HepG2 (cell line): ENCODE data around the gene PAPPA.

Experiments used
- CTCF ChIP-seq: sonication (generic); formaldehyde crosslinking; IDR thresholded peaks from 2 replicates; pipeline ENCODE4 v1.5.0; 2020; ENCODE audit warnings: mild to moderate bottlenecking, missing genetic modification reagents, moderate library complexity
- POLR2AphosphoS5 ChIP-seq: IDR thresholded peaks from 2 replicates; pipeline ENCODE4 v1.6.1; 2012; ENCODE audit warnings: low read depth, low read length
- SRSF1 ChIP-seq: fragments of 200-400 bp; formaldehyde crosslinking; optimal IDR thresholded peaks from 2 replicates; pipeline ENCODE3; 2017; ENCODE audit warnings: mild to moderate bottlenecking, low read depth, low read length, moderate library complexity

- TF ChIP-seq CTCF, result no peak
- TF ChIP-seq SRSF1, result no peak
- no peak for TF ChIP-seq POLR2AphosphoS5
These were observed 298.0 kb downstream of the PAPPA start for GRCh38 chr9:116451500-116452115.
